Cerebellar cortex (tissue), 1 donor: Measurements from ENCODE around the gene ITGA1.
"Not testable (repeated sequence)": the region's sequence is repeated elsewhere in the genome, so short reads cannot be mapped to it uniquely, and the experiment has no call there.

Experiments used
- DNase-seq: peaks from one replicate; pipeline ENCODE4 v3.0.0-alpha.2; 2015; ENCODE audit warnings: low spot score

The ITGA1 gene

GRCh38 chr5:52831786-52832511, 44.2 kb downstream of the ITGA1 start:
- DNase-seq: no peak

GRCh38 chr5:52834320-52834719, 46.6 kb downstream of the ITGA1 start:
- DNase-seq: no peak

- no peak for DNase-seq
These were observed 49.4 kb downstream of the ITGA1 start for GRCh38 chr5:52837068-52837467.

- no peak for DNase-seq
These were observed 49.9 kb downstream of the ITGA1 start for GRCh38 chr5:52837591-52838001.

- DNase-seq: no peak
These were observed 50.8 kb downstream of the ITGA1 start for GRCh38 chr5:52838326-52839015.

- DNase-seq: no peak
These were observed 51.6 kb downstream of the ITGA1 start for GRCh38 chr5:52839285-52839684.

- DNase-seq: no peak
These were observed 52.7 kb downstream of the ITGA1 start for GRCh38 chr5:52840277-52841050.

GRCh38 chr5:52841114-52841513, 53.4 kb downstream of the ITGA1 start:
- DNase-seq: no peak

- no peak for DNase-seq
These were observed 54.4 kb downstream of the ITGA1 start for GRCh38 chr5:52842111-52842510.

GRCh38 chr5:52844885-52845284, 57.2 kb downstream of the ITGA1 start:
- DNase-seq: no peak

GRCh38 chr5:52846182-52846842, 58.6 kb downstream of the ITGA1 start:
- no peak for DNase-seq

GRCh38 chr5:52848688-52849087, 61.0 kb downstream of the ITGA1 start:
- DNase-seq: not testable (repeated sequence)

- DNase-seq: no peak
These were observed 61.8 kb downstream of the ITGA1 start for GRCh38 chr5:52849544-52849943.

- no peak for DNase-seq
These were observed 65.9 kb downstream of the ITGA1 start for GRCh38 chr5:52853650-52854049.

GRCh38 chr5:52854301-52854700, 66.6 kb downstream of the ITGA1 start:
- DNase-seq: no peak

GRCh38 chr5:52854949-52855348, 67.2 kb downstream of the ITGA1 start:
- no peak for DNase-seq

- DNase-seq: no peak
These were observed 68.8 kb downstream of the ITGA1 start for GRCh38 chr5:52856564-52856963.

GRCh38 chr5:52859628-52860027, 71.9 kb downstream of the ITGA1 start:
- DNase-seq: no peak

- no peak for DNase-seq
These were observed 73.7 kb downstream of the ITGA1 start for GRCh38 chr5:52861368-52861767.

- no peak for DNase-seq
These were observed 76.1 kb downstream of the ITGA1 start for GRCh38 chr5:52863715-52864290.

GRCh38 chr5:52864371-52864770, 76.7 kb downstream of the ITGA1 start:
- DNase-seq: no peak

- DNase-seq: no peak
These were observed 77.2 kb downstream of the ITGA1 start for GRCh38 chr5:52864884-52865283.
